ENCODE measurements around the gene NUDT3.
"Not testable (repeated sequence)": the region's sequence is repeated elsewhere in the genome, so short reads cannot be mapped to it uniquely, and the experiment has no call there.

Gene NUDT3

DNA sequence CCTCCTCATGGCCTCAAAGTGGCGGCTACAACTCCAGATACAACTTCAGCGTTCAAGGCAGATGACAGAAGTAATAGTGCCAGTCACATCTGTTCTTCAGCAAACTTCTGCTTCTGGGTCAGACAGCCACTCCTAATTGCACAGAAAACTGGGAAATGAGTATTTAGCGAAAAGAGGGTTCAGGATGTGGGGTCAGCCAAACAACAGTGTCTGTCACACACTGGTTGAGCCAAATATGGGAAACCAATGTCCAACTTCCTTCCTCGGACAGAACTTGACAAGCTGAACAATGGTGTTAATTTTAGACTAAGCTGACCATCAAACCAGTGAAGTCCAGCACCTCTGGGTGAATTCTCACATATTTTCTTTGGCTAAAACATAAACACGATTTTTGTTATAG is 22.1 kb downstream of the NUDT3 start:
- DNase-seq (ENCODE audit: low spot score): no peak

DNA sequence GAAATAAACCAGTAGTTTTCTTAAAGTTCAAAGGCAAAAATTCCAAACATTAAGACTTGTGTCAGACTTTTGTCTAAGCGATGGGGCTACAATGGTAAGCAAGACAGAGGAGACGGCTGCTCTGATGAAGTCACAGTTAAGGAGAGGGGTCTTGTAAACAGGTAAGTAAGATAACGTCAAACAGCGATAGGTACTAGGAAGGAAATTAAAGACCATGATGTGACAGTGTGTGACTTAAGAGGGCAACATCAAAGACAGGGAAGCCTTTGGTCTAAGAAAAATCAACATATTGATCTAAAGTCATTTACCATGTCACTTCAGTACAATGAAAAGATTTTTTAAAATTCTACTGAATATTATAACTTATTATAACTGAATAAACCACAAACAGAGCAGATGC is 23.1 kb downstream of the NUDT3 start:
- DNase-seq (ENCODE audit: low spot score): no peak

DNA sequence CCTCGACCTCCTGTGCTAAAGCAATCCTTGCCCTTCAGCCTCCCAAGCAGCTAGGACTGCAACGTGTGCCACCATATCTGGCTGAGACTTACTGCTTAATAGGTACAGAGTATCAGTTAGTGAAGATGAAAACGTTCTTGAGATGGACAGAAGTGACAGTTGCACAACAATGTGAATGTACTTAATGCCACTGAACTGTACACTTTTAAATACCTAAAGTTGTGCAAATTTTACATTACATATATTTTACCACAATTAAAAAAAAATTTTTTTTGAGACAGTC is 25.9 kb downstream of the NUDT3 start:
- no peak for DNase-seq (ENCODE audit: low spot score)

DNA sequence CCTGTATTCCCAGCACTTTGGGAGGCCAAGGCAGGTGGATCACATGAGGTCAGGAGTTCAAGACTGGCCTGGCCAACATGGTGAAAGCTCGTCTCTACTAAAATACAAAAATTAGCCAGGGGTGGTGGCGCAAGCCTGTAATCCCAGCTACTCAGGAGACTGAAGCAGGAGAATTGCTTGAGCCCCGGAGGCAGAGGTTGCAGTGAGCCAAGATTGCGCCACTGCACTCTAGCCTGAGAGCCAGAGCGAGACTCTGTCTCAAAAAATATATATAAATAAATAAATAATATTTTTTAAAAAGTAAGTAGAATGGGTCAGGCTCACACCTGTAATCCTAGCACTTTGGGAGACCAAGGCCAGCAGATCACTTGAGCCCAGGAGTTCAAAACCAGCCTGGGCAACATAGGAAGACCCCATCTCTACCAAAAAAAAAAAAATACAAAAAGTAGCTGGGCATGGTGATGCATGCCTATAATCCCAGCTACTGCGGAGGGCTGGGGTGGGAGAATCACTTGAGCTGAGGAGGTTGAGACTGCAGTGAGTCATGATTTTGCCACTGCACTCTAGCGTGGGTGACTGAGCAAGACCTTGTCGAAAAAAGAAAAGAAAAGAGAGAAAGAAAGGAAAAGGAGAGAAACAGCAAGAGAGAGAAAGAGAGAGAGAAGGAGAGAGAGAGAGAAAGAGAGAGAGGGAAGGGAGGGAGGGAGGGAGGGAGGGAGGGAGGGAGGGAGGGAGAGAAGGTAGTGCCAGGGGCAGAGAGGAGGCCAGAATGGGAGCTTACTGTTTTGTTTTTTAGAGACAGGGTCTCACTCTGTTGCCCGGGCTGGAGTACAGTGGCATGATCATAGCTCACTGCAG is 26.5 kb downstream of the NUDT3 start:
- not testable (repeated sequence) for DNase-seq (ENCODE audit: low spot score)

DNA sequence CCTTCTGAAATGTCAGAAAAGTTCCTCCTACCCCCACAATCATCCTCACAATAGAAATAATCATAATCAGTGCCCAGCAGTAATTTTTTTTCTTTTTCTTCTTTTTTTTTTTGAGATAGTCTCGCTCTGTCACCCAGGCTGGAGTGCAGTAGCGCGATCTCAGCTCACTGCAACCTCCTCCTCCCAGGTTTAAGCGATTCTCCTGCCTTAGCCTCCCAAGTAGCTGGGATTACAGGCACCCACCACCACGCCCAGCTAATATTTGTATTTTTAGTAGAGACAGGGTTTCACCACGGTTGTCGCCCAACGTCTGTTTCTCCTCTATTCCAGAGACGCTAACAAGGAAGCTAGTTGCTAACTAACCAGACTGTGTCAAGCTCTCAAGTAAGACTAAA is 28.8 kb downstream of the NUDT3 start:
- not testable (repeated sequence) for DNase-seq (ENCODE audit: low spot score)

DNA sequence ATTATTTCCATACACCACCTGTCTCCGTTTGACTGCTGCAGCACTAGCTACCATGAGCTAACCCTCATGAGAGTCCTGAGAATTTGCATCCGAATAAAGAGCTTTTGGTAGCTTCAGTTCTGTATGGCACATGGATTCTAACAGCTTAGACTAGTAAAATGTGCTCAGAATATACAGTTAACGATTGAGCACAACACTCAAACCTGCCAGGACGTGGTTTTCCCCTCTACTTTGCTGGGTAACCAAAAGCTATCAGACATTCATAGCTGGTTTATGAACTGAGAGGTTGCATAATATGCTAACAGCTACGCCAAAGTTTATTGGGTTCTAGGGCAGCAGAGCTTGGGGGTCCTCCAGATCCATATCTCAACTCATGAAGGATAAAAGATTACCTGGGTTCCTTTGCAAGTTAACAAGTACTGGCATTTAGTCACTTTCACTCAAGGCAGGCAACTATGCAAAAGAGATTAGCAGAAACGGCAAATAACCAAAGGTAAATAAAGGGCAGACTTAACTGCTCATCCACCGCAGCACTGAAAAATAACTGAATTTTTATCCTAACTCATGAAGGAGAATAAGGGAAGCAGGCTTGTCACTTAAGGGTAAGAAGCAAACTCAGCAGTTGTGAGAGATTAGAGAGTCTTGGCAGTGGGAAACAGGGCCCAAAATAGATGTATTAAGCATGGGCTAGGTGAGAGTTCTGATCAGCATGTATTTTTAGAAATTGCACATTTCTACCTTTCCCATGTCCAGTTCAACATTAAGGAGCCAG is 29.4 kb downstream of the NUDT3 start:
- DNase-seq (ENCODE audit: low spot score): no peak

DNA sequence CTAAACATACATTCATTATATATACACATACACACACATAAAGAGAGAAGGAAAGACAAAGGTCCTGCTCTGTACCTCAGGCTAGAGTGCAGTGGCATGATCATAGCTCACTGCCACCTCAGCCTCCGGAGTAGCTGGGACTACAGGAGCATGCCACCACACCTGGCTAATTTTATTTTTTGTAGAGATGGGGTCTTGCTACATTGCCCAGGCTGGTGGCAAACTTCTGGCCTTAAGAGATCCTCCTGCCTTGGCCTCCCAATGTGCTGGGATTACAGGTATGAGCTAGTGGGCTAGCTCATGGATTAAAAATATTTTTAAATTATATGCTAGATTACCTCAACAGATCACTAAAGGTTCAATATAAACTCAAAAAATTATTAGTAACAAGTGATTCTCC is 30.3 kb downstream of the NUDT3 start:
- no peak for DNase-seq (ENCODE audit: low spot score)

DNA sequence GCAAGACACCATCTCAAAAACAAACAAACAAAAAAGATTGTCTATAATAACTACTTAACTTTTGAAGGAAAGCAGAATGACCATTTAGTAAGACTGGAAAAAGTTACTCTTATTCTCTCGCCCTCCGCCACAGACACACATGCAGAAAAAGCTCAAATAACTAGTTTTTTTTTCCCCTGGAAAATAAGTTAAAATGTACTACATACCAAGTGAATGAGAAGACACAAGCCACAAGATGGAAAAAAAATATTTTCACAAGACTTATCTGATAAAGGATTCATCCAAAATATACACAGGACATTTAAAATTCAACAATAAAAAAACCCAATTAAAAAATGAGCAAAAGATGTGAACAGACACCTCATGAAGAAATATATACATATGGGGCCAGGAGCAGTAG is 31.9 kb downstream of the NUDT3 start:
- DNase-seq (ENCODE audit: low spot score): peak; percentile 68

DNA sequence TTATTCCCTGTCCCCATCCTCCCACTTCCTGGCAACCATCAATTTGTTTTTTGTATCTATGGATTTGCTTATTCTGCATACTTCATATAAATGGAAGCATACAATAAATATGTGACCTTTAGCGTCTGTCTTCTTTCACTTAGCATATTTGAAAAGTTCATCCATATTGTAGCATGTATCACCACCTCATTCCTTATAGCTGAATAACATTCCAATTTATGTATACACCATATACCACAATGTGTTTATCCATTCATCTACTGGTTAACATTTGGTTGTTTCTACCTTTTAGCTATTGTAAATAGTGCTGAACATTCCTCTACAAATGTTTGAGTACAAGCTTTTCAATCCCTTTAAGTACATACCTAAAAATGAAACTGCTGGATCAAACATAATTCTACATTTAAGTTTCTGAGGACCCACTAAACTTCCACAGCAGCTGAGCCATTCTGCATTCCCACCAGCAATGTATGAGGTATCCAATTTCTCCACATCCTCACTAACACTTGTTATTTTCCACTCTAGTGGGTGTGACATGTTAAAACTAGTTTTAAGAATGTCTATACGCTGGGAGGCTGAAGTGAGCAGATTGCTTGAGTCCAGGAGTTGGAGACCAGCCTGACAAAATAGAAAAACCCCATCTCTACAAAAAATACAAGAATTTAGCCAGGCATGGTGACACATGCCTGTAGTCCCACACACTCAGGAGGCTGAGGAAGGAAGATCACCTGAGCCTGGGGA is 32.9 kb downstream of the NUDT3 start:
- no peak for DNase-seq (ENCODE audit: low spot score)

DNA sequence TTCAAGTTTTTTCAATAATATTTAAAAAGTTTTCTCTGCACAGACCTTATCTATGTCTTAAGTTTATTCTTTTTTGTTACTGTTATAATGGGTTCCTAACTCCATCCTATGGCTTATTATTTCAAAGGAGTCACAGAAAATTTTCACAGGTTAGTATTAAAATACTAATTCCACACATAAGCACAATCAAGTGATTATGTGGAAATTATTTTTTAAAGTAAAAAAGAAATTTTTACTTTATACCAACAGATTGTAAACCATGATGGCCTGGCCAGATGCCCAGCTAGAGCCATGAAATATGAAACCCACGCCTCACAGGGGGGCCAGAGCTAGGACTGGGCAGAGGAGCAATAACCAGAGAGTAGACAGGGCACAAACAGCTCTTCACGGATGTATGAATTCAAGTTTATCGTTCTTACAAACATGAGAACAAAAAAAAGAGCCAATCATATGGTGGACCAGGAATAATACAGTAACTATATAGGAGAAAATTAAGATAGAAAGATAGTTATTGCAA is 34.0 kb downstream of the NUDT3 start:
- DNase-seq (ENCODE audit: low spot score): peak; percentile 48

DNA sequence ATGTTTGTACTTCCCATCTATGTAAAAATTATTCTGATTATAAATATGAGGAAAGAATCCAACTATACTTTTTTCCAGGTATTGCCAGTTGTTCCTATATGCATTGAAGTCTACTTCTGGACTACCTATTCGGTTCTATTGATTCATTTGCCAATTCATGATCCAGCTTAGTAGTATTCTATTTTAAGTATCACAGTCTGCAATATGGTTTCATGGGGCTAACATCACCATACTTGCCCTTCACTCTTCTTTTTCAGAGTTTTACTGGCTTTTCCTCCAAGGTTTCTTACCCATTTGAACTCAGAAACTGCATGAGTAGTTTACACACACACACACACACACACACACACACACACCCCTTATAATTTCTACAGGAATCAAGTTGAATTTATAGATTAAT is 34.5 kb downstream of the NUDT3 start:
- DNase-seq (ENCODE audit: low spot score): no peak

DNA sequence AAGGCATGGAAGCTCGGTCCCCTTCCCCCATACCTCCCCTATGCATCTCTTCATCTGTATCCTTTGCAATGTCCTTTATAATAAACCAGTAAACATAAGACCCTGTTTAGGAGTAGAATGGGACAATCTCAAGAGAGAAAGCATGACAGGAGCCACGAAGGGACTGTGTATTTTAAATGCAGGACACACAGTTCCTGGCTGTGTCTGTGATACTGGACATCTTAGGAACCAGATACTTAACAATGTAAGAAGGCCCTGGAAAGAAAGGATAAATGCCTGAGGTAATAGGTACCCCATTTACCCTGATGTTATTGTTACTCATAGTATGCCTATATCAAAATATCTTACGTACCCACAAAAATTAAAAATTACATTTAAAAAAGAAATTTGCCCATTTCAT is 36.6 kb downstream of the NUDT3 start:
- no peak for DNase-seq (ENCODE audit: low spot score)

DNA sequence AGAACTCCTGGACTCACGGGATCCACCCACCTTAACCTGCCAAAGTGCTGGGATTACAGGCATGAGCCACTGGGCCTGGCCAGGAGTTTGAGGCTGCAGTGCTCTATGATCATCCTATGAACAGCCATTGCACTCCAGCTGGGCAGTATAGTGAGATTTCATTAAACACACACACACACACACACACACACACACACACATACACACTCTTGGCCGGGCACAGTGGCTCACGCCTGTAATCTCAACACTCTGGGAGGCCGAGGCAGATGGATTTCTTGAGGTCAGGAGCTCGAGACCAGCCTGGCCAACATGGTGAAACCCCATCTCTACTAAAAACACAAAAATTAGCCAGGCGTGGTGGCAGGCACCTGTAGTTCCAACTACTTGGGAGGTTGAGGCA is 38.2 kb downstream of the NUDT3 start:
- not testable (repeated sequence) for DNase-seq (ENCODE audit: low spot score)

DNA sequence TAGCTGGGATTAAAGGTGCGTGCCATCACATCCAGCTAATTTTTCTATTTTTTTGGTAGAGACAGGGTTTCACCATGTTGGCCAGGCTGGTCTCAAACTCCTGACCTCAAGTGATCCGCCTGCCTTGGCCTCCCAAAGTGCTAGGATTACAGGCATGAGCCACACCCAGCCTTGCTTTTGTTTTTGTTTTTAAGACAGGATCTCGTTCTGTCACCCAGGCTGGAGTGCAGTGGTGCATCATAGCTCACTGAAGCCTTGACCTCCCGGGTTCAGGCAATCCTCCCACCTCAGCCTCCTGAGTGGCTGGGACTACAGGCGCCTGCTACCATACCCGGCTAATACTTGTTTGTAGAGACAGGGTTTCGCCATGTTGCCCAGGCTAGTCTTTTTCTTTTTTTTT is 38.9 kb downstream of the NUDT3 start:
- DNase-seq (ENCODE audit: low spot score): not testable (repeated sequence)

DNA sequence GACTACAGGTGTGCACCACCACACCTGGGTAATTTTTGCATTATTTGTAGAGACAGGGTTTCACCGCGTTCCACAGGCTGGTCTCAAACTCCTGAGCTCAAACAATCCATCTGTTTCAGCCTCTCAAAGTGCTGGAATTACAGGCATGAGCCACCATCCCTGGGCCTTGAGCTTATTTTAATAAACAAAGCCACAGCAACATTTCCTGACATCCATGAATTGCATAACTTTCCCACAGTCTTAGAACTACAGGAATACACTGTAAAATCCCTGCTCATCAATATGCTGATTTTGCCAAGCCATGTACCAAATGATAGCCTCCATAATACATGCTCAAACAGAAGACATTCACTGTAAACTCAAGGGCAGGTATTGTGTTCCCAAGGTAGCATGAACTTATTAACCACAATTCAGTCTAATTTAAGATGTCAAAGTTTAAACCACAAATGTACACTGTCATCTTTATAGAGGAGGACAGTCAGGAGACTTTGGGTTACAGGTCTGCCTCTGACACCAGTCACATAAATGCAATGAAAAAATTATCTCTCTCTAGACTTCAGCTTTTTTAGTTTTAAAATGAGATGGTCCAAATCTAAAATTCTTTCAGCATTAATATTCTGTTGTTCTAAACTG is 40.0 kb downstream of the NUDT3 start:
- DNase-seq (ENCODE audit: low spot score): peak; percentile 26

DNA sequence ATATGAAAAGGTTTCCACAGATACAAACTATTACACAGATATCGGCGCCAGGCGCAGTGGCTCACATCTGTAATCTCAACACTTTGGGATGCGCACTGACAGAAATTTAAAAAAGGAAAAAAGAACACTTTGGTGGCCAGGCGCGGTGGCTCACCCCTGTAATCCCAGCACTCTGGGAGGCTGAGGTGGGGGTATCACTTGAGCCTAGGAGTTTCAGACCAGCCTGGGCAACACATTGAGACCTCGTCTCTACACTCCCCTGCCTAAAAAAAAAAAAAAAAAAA is 41.6 kb downstream of the NUDT3 start:
- DNase-seq (ENCODE audit: low spot score): no peak

DNA sequence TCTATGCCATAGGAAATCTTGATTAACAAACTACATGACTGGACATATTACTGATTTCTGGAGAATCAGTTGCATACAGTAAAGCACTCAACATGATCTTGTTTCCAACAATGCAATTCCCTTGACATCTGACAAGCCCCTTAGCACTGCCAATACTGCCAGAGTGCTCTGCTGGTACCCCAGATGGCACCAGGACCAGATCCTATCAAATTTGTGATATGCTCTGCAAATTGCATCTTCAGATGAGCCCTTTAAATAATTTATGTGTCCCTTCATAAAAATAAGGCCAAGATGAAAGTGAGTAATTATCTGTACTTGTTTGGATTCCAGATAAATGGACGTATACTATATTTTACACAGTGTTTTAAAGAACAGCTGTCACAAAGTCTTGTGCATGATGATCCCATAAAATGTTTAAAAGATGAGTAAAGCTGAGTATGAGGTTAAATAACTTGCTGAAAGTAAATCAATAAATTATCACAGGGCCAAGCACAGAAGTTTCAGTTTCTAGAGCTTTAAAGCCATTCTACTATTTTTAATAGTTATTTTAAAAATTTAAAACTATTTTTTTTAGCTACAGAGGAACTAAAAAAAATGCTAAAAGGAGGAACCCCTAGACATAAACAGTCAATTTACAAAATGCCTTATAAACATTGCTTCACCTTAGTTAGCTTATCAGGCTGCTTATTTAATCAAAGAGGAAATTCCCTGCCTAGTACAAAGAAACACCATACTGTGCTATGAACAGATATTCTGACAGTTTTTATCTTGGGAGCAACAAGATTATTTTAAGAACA is 42.1 kb downstream of the NUDT3 start:
- DNase-seq (ENCODE audit: low spot score): no peak

DNA sequence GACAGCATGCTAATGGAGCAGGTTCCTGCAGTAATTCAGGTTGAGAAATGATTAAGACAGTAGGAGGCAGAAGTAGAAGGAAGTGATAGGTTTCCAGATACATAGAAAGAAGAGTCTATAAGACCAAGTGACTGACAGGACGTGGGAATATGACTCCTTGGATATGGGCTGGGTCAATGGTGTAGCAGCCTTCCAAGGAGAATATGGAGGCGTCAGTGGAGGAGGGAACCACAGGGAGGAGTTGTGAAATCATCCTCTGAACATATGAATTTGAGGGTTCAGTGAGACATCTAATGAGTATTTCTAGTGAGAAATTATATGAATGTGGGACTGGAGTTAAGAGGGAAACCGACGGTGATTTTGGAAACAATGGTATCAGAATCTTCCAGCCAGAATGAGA is 43.3 kb downstream of the NUDT3 start:
- DNase-seq (ENCODE audit: low spot score): no peak

DNA sequence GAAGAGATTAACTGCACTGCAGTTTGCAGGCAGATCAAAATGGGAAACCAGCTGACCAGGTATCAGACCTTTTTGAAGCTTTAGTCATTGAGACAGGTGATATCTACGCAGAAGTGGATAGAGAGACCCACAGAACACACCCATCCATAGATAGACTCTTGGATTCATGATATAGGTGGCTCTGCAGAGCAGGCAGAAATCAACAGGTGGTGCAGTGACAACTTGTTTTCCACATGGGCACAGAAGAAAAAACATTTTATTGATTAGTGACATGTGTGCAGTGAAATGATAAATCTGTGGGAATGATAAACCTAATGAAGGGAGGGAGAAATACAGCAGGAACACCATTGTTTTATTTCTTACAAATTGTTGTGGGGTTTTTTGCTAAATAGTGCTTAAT is 45.2 kb downstream of the NUDT3 start:
- no peak for DNase-seq (ENCODE audit: low spot score)

DNA sequence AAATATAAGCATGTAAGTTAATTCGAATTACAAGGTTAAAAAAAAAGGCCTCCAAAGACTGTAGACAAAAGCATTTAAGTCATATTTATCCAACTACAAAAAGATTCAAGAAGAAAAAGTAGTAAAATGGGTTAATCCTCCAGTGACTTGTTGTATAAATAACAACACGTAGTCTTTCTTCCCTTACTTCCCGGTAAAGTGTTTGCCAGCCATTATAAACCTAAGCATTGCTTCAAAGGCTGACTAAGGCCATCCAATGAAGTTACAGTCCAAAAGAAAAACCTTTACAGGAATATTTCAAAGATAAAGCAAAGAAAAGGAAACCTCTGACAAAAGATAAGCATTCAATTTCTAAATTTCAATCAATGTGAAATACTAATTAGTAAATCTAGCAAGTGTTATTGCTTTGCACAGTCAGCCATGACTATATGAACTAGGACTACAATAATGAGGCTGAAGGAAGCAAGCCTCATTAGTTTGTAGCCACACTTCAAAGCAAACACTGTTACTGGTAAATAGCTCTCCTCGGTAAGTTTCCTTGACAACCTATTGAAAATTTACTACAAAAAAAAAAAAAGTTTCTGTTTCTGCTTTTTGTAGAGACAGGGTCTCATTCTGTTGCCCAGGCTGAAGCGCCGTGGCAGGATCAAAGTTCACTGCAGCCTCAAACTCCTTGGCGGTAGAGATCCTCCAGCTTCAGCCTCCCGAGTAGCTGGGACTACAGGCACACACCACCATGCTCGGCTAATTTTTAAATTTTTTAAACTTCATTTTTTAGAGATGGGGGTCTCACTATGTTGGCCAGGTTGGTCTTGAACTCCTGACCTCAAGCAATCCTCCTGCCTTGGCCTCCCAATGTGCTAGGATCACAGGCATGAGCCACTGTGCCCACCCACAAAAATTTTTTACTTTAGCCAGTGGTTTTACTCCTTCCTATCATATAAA is 46.0 kb downstream of the NUDT3 start:
- no peak for DNase-seq (ENCODE audit: low spot score)

DNA sequence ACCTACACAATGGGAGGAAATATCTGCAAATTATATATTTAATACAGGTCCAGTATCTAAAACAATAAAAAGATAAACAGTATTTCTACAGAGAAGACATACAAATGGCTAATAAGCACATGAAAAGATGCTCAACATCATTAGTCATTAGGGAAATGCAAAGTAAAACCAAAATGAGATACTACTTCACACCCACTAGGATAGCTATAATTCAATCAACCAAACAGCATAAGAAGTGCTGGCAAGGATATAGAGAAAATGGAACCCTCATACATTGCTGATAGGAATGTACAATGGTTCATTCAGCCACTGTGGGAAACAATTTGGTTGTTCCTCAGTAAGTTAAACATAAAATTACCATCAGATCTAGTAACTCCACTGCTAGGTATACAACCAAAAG is 48.7 kb downstream of the NUDT3 start:
- DNase-seq (ENCODE audit: low spot score): no peak

All from AG08395 (cell line).